HG02678 (cell line): Measurements from ENCODE around the gene KCTD4.
"Not testable (repeated sequence)": the region's sequence is repeated elsewhere in the genome, so short reads cannot be mapped to it uniquely, and the experiment has no call there.

Source experiments
- ATAC-seq: cut with Tn5 transposase; IDR thresholded peaks from one replicate; pipeline ENCODE4 v1.9.1; 2021; ENCODE audit warnings: mild to moderate bottlenecking, moderate library complexity; ENCODE audit not compliant: unreplicated experiment

The KCTD4 gene

GRCh38 chr13:45200701-45201232 is at the start of gene KCTD4:
Gene KCTD4, minus strand, starts transcription at chr13:45201045. Its CDS starts 6,478 bp downstream, at chr13:45194567.
- no peak for ATAC-seq

DNA sequence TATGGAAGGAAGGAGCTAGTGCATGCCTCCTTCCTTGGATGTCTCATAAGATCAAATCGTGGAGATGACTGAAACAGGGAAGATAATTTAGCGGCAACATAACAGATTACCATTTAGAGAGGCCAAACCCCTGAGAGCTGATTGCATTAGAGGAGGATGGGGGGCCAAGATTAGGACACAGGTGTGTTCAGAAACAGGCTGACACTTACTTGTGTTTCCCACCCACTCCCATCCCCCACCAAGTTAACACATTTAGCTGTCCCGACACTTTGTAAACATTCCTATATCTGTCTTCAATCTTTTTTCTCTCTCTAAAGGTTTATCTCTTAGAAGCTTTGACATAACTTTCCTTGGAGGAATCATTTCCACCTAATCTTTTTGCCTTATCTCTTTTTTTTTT is 48.8 kb upstream of the KCTD4 start:
- ATAC-seq: no peak

GRCh38 chr13:45244736-45245135 is 43.9 kb upstream of the KCTD4 start:
- ATAC-seq: not testable (repeated sequence)

DNA sequence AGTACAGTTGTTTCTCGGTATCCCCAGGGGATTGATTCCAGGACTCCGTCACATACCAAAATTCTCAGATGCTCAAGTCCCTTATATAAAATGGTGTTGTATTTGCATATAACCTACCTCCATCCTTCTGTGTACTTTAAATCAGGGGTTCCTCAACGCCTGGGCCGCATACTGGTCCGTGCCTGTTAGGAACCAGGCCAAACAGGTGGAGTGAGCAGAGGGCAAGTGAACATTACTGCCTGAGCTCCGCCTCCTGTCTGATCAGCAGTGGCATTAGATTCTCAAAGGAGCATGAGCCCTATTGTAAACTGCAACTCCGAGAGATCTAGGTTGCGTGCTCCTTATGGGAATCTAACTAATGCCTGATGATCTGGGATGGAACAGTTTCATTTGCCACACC is 42.2 kb upstream of the KCTD4 start:
- ATAC-seq: no peak

GRCh38 chr13:45242524-45242923 is 41.7 kb upstream of the KCTD4 start:
- ATAC-seq: no peak

DNA sequence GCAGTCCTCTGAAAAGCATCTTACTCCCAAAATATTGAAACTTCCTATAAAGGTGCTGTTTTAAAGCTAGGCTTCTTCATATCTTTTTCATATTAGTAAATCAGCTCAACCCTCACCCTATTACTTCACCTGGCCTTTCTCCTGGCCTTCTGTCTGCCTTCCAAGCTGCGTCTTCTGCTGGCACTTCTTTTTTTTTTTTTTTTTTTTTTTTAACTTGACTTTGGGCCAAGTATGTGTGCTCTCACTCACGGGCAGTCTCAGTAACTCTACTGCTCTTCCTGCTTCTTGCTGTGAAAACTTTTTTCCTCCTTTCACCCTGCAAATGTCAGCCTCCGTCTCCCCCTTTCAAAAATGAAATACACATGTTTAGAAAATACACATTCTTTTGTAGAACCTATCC is 41.2 kb upstream of the KCTD4 start:
- ATAC-seq: no peak

- ATAC-seq: no peak
Observed at GRCh38 chr13:45240143-45240542, 39.3 kb upstream of the KCTD4 start.

- ATAC-seq: no peak
Observed at GRCh38 chr13:45238945-45239795, 38.3 kb upstream of the KCTD4 start.

- ATAC-seq: no peak
Observed at GRCh38 chr13:45232591-45232990, 31.7 kb upstream of the KCTD4 start.

DNA sequence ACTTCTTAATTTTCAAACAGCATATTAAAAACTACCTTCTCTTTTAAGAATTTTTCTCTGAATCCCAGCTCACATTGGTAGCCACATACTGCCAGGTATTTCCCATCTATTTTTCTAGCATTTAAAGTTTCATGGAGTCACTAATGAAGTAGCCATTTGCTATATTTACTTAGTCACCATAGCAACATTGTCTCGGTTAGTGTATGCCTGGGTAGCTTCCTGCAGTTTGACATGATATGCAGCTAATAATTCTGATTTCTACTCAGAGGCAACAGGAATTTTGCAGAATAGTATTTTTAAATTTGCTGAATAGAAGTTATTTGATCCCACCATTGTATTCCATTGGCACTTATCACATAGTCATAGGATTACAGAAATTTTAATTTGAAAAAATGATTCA is 30.9 kb upstream of the KCTD4 start:
- no peak for ATAC-seq

DNA sequence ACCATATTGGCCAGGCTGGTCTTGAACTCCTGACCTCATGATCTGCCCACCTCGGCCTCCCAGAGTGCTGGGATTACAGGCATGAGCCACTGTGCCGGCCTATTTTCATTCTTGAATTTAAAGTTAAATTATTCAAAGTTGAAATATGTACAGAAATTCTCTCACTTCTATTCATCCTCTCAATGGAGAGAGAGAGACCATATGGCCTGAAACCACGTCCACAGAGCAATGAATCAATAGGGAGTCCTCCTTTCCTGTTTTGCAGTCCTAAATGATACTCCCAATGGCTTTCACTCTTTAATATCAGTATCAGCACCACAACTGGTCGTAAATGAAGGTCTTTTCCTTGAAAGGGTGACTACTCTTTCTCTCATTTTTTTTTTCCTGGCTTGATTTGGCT is 30.5 kb upstream of the KCTD4 start:
- no peak for ATAC-seq

- no peak for ATAC-seq
Observed at GRCh38 chr13:45229172-45229571, 28.3 kb upstream of the KCTD4 start.

DNA sequence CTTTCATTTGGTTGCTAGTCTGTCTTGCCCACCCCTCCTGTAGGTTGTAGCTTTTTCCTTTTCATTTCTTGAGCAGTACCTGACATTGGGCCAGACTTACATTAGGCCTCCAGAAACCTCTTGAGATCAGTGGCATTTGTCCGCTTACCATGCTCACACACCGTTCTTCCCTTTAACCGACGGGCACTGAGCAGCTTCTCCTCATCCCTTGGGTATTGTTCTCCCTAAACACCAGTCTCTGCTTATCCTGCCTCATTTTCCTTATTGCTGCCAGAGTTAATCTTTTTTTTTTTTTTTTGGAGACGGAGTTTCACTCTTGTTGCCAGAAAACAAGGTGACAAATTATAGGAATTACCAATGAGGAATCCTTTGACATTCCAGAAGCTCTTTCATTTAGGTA is 27.2 kb upstream of the KCTD4 start:
- ATAC-seq: no peak

- ATAC-seq: no peak
Observed at GRCh38 chr13:45226024-45226423, 25.2 kb upstream of the KCTD4 start.

DNA sequence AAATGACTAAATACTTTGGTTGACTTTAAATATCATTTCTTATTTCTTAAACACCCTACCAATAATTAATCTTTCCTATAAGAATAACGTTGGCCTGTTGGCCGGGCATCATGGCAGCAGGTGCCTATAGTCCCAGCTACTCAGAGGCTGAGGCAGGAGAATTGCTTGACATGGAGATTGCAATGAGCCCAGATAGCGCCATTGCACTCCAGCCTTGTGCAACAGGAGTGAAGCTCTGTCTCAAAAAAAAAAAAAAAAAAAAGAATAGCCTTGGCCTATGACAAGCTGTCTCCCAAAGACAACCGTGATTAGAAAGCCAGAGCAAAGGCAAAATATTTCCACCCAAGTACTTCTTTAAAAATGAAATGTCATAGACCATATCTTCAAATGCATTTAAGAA is 24.5 kb upstream of the KCTD4 start:
- ATAC-seq: no peak

DNA sequence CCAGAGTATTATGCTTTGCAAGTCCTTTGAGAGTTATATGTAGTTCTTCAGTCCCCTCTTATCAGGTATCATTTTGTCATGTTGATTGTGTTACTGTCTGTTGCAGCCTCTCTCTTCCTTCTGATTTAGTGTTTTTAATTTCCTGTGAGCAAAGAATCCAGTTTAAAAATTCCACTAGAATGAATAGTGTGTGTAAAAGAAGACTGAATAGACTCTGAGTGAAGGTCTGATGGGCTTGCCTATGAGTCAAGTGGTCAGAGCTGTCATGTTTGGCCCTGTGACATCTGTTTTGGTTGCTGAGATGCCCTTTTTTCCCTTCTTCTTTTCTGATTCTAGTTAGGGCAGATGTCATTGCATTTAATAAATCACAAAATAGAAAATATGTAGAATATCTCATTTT is 23.3 kb upstream of the KCTD4 start:
- ATAC-seq: no peak

DNA sequence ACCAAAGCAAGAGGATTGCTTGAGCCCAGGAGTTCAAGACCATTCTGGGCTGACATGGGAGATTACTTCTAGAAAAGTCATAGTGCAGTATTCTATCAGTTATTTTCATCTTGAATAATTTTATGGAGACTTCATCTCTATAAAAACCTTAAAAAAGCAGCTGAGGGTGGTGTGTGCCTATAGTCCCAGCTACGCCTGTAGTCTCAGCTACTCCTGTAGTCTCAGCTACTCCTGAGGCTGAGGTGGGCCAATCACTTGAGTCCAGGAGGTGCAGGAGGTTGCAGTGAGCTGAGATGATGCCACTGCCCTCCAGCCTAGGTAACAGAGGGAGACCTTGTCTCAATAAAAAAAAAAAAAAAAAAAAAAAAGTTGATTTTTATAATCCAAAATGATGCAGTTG is 22.1 kb upstream of the KCTD4 start:
- no peak for ATAC-seq

DNA sequence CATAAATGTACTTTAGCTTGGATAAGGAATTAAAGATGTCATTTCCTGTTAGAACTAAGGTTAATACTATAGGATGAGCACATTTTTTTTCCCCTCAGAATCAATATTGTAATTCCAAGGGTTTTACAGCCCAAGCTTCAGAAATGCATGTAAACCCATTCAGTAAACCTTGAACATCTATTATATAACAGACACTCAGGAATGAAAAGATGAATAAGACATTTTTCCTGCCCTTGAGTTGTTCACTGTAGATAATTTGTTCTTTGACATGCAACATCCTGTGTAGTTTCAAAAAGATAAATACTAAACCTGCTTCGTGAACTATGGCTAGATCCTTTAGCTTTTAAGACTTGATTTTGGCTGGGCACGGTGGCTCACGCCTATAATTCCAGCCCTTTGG is 21.7 kb upstream of the KCTD4 start:
- no peak for ATAC-seq

DNA sequence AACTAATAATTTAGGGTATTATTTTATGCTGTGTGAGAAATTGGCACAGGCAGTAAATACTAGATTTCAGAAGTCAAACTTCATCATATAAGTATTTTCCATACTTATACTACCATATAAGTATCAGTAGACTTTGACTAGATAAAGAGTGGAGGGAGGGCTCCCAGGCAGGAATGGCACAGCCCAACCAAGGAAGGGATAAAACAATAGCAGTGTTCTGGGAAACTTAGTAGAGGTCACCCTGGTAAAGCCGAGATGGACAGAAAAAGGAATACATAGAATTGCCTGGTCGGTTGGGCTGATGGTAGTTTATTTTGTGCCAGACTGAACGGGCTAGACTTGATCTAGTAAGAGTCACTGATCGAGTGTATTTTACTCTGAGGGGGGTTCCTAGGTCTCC is 19.6 kb upstream of the KCTD4 start:
- ATAC-seq: no peak

GRCh38 chr13:45219938-45220375 is 19.1 kb upstream of the KCTD4 start:
- ATAC-seq: no peak

DNA sequence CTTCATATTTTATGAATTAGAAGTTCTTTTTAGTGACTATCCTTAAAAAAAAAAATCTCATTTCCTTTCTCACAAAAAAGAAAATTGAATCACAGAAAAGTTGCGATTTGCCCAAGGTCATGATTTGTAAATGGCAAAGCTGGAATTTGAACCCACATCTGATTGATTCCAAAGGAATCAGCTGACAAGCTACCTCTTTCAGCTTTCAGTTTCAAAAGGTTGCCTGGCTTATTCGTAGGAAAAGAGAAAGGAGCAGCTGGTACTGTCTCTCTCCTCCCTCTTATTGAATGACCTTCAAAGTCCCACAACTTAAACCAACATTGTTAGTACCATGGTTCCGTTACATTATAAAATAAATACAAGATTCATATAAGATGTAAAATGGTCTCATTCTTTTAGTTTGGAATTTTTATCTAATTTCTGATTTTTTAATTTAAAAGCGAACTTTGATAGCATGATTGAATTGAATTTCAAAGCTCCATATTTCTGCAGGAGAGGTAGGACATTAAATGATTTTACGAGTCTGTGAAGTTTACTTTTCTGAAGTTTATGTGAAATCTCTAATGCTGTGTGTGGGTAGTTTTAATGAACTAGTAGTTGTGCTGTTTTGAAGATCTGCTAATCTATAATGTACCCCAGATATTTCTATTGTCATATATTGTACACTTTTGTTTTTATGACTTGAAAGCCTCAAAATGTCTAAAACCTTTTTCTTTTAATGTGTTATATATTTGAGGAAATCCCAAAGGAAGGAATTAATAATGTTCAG is 18.5 kb upstream of the KCTD4 start:
- ATAC-seq: no peak

DNA sequence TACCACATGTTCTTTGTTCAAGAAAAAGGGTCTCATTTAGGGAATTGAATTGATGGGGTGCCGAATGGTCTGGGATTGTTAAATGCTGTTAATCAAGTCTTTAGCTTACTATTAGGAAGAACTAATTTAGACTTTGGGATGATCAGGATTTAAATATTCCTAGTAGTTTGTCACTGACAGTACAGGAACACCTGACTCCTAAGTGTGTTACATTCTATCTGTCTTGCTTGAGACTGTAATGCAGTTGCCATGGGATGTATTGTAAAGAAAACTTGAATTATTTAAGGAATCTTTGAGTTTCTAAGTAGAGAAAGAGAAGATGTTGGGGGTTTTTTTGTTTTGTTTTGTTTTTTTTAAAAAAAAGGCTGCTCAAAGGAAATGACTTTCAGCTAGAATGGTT is 17.8 kb upstream of the KCTD4 start:
- no peak for ATAC-seq
